GM21825 (cell line): ENCODE results near the gene GTF3C6.
"Not testable (repeated sequence)": the region's sequence is repeated elsewhere in the genome, so short reads cannot be mapped to it uniquely, and the experiment has no call there.

Experiments
- ATAC-seq: cut with Tn5 transposase; IDR thresholded peaks from one replicate; pipeline ENCODE4 v1.9.1; 2021; ENCODE audit warnings: mild to moderate bottlenecking, moderate library complexity; ENCODE audit not compliant: unreplicated experiment

The GTF3C6 gene

DNA sequence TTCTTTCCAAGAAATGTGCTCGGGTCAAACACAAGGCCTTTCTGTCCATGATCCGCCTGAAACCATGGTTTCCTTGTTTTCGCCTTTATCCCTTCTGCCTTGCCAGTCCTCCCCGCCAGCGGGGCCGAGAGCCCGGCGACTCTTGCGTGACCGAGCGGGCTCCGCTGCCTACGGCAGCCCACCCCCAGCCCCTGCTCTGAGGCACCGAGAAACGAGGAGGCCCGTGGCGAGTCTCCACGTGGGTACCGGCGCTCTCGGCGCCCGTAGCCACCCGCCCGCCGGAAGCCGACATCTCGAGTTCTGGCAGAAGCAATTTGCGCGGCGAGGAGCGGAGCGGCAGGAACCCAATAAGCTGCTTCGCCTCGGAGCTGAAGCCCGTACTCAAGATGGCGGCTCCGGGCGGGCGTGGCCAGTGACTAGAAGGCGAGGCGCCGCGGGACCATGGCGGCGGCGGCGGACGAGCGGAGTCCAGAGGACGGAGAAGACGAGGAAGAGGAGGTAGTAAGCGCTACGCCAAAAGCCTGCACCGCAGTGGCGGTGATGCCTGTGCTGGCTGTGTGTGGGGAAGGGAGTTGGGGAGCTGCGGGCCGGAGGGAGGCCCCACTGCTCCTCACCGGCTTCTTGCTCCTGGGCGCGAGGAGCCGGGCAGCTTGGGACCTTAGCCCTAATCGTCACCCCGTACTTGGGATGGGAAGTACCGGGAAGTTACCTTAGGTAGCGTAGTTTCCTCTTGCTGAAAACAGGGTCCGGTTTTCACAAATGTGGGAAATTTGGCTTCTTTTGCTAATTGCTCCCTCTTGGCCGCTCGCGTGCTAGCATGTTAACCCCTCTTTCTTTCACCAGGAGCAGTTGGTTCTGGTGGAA lies at the start of gene GTF3C6:
Gene GTF3C6 (plus strand): TSS at position 378 of the 864 bp plus-strand sequence. CDS start 64 bp downstream, at position 442.
- peak; percentile 98 for ATAC-seq

DNA sequence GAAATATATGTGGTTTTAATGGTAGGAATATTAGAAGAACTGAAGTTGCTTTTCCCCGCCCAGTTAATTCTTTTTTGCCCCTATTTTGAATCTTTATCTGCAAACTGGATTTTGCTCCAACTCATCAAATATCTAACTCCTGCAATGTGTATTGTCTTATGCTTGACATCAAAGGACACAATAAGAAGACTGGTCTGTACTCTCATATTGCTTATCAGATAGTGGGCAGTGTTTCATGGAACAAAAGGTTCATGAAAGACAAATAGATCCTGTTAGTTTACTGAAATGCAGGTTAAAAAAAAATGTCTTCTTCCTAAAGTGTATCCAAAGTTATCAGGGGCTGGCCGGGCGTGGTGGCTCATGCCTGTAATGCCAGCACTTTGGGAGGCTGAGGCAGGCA lies 27.7 kb upstream of the GTF3C6 start:
- no peak for ATAC-seq

- ATAC-seq: no peak
Measured at GRCh38 chr6:110933912-110934311, 24.6 kb upstream of the GTF3C6 start.

- no peak for ATAC-seq
Measured at GRCh38 chr6:110934381-110934898, 24.1 kb upstream of the GTF3C6 start.

DNA sequence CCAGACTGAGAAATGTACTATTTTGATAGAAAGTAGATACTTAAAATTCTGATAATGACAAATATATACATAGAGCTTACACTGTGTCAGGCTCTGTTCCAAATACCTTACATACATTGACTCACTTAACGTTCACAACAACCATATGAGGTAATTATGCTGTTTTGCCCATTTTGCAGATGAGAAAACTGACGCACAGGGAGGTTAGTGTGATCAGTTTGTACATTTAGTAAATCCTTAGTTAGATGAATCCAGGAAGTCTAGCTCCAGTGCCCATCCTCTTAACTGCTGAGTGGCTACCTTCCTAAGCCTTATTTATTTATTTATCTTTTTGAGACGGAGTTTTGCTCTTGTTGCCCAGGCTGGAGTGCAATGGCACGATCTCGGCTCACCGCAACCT lies 23.3 kb upstream of the GTF3C6 start:
- ATAC-seq: no peak

DNA sequence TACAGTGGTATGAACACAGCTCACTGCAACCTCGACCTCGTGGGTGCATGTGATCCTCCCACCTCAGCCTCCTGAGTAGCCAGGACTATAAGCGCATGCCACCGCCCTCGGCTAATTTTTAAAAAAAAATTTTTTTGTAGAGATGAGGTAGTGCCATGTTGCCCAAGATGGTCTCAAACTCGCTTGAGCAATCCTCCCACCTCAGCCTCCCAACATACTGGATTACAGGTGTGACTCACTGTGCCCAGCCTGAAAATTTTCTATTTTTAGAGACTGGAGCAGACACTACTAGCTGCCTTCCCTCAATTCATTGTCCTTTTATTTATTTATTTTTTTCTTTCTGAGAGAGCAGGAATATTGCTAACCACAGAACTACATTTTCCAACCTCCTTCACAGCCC lies 20.3 kb upstream of the GTF3C6 start:
- ATAC-seq: no peak

- ATAC-seq: no peak
Measured at GRCh38 chr6:110939429-110940200, 18.9 kb upstream of the GTF3C6 start.

DNA sequence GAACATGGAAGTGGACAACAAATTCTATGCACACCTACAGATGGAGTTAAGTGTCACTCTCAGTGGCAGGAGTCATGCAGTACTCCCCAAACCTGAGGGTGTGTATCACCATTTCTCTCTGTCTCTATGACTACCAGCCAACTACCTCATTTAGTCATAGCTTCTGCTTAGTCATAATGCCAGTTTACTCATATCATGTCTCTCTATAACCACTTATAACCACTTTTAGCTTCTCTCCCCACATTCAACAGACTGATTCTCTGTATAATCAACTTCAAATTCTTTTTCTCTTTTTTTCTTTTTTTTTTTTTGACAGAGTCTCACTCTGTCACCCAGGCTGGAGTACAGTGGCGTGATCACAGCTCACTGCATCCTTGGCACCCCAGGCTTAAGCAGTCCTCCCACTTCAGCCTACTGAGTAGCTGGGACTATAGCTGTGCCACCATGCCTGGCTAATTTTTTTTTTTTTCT lies 13.8 kb upstream of the GTF3C6 start:
- peak; percentile 99 for ATAC-seq

GRCh38 chr6:110946498-110946897 lies 12.0 kb upstream of the GTF3C6 start:
- no peak for ATAC-seq

DNA sequence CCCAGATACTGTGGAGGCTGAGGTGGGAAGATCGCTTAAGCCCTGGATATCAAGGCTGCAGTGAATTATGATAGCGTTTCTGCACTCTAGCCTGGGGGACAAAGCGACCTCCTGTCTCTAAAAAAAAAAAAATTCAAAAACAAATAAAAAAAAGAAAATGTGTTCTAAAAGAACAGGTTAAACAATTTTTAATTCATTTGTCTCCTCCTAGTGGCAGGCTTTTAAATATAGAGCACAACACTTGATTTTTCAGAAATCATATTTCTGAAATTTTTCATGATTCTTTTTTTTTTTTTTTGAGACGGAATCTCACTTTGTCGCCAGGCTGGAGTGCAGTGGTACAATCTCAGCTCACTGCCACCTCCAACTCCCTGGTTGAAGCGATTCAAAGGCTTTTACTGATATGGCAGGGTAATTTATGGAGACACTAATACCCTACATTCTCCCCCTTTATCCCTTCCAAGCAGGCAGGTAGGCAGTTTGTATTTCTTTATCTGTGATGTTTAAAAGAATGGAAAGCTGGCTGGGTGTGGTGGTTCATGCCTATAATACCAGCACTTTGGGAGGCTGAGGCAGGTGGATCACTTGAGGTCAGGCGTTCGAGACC lies 8.7 kb upstream of the GTF3C6 start:
- ATAC-seq: no peak

DNA sequence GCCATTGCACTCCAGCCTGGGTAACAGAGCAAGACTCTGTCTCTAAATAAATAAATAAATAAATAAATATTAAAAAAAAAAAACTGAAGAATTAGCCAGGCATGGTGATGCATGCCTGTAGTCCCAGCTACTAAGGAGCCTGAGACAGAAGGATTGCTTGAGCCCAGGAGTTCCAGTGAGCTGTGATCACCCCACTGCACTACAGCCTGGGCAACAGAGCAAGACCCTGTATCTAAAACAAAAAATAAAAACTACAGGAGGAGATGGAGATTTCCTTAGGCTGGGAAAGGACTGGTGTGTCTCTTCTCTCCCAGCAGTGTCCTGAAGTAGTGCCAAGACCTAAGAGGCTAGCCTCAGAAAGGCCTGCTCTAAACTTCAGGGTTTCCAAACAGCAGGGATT lies 8.1 kb upstream of the GTF3C6 start:
- no peak for ATAC-seq

DNA sequence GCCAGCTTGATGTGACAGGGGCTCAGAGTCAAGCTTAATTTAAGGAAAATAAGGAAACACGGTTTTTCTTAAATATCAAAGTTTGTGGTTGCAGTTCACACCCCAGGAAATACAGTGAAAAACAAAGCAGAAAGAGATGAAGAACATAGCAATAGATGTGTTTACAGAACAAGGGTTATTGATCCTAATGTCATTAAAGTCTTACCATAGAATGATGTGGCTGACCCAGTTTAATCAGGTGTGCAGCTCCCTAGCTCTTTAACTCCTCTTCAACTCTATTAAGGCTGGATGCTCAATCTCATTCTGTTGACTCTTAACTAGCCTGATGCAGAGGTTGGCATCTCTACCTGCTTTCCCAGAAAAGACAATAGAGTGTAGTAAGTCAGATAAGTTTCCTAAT lies 7.5 kb upstream of the GTF3C6 start:
- no peak for ATAC-seq

DNA sequence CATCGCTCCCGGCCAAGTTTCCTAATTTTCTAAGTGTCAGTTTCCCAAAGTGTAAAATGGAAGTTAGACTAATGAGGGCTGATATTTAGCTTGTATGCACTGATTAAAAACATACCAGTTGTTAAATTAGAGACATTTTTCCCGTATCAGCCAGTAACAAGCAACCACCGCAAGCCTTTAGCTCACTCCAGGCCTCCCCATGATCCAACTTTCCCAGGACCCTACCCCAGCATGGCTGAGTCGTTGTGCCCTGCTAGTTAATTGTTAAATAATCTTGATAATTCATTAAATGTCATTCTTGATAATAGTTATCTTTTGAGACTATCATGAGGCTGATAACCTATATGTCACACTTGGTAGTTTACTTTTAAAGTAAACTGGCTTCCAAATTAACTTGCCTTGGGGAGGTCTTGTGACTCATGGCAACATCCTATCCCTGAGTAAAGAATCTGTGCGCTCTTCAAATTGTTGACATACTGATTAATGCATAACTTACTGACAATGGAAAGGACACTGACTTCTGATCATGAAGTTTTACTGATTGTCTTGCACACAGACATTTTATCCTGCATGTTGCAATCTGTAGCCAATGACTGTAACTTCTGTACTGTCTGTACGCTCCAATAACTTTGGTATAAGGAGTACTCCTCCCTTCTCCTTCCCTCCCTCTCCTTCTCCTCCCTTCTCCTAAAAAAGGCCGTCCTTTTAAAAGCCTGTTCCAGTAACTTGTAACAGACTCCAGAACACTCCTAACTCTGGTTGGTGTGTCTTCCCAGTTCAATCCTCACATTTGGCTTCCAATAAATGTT lies 6.3 kb upstream of the GTF3C6 start:
- ATAC-seq: no peak

DNA sequence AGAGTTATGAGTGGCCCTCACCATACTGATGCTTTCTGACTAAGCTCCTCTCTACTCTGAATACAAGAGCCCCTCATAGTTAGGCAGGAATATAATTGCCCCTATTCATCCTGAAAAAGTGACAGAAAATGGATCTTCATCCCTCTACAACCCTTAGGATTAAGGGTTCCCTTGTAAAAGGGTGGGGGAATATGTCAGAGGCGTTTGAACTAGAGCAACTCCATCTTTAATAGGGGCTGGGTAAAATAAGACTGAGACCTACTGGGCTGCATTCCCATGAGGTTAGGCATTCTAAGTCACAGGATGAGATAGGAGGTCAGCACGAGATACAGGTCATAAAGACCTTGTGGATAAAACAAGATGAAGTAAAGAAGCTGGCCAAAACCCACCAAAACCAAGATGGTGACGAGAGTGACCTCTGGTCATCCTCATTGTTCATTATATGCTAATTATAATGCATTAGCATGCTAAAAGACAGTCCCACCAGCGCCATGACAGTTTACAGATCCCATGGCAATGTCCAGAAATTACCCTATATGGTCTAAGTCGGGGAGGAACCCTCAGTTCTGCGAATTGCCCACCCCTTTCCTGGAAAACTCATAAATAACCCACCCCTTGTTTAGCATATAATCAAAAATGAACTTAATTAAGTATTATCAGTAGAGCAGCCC lies 4.7 kb upstream of the GTF3C6 start:
- no peak for ATAC-seq

- ATAC-seq: no peak
Measured at GRCh38 chr6:110960014-110960390, 1.5 kb downstream of the GTF3C6 start.

- not testable (repeated sequence) for ATAC-seq
Measured at GRCh38 chr6:110962636-110963035, 4.1 kb downstream of the GTF3C6 start.

DNA sequence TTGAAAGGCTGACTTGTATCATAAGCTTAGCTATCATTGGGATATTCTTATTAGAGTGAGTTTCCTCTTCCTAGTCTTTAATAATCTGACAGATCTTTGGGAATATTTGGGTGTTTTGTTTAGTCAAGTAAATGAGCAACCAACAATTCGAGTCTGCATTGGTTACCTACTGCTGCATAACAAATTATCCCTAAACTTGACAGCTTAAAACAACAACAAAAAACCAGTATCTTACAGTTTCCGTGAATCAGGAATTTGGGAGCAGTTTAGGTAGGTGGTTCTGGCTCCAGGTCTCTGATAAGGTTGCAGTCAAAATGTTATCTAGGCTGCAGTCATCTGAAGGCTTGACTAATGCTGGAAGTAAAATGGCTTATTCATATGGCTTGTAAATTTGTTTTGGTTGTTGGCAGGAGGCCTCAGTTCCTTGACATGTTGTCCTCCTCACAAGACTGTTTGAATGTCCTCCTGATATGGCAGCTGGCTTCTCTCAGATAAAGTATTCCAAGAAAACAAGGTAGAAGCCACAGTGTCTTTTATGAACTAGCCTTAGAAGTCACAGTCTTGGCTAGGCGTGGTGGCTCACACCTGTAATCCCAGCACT lies 7.2 kb downstream of the GTF3C6 start:
- ATAC-seq: no peak

- ATAC-seq: not testable (repeated sequence)
Measured at GRCh38 chr6:110968661-110969060, 10.2 kb downstream of the GTF3C6 start.

DNA sequence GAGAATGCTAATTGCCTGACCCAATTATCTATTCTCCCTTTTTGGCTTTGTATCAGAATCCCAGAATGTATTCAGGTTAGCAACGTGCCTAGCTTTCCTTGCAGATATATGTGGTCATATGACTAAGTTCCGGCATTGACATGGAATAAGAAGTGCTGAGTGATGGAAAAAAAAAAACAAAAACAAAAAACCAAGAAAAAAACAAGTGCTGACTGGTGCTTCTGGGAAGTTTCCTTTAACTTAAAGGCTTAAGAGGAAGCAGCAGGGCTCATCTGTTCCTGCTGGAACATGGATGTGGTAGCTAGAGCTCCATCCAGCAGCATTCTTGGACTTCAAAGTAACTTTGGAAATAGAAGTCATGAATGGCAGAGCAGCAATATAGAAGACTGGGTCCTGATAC lies 13.0 kb downstream of the GTF3C6 start:
- no peak for ATAC-seq

- no peak for ATAC-seq
Measured at GRCh38 chr6:110976575-110976974, 18.1 kb downstream of the GTF3C6 start.
